Neural cell (in vitro differentiated cells): ENCODE results near the gene SWI5. TPM values are rescaled to one million over a fixed set of nuclear protein-coding genes. Genes with fewer than 3 reads are reported as not detected.
A peak's percentile ranks its signal among the peaks of the same experiment; 100 is the strongest.
"Not testable (repeated sequence)": the region's sequence is repeated elsewhere in the genome, so short reads cannot be mapped to it uniquely, and the experiment has no call there.

Experiments used
- H2AFZ ChIP-seq: fragments of 200-600, 300-800 bp; sonication (generic), shearing (Covaris generic); 2 replicates; pipeline ENCODE4 v1.6.0; 2014; ENCODE audit warnings: low read depth, mild to moderate bottlenecking, antibody characterized with exemption, low read length, moderate library complexity
- H3F3A ChIP-seq: fragments of 200-600 bp; shearing (Covaris generic); 2 replicates; pipeline ENCODE4 v1.6.1; 2016; ENCODE audit warnings: mild to moderate bottlenecking, moderate library complexity, mixed read lengths, antibody characterized with exemption, low read length; ENCODE audit not compliant: insufficient read depth, poor library complexity, severe bottlenecking
- H3K27ac ChIP-seq: fragments of 200-600, 300-800 bp; sonication (generic), shearing (Covaris generic); 2 replicates; pipeline ENCODE4 v1.5.1; 2014; ENCODE audit warnings: mild to moderate bottlenecking, low read length, moderate library complexity
- H3K27me3 ChIP-seq: fragments of 300-800, 200-600 bp; sonication (generic), shearing (Covaris generic); 2 replicates; pipeline ENCODE4 v1.6.0; 2014; ENCODE audit warnings: mild to moderate bottlenecking, low read depth, low read length, moderate library complexity; ENCODE audit not compliant: insufficient read depth
- H3K36me3 ChIP-seq: fragments of 300-800, 200-600 bp; sonication (generic), shearing (Covaris generic); 2 replicates; pipeline ENCODE4 v1.5.1; 2014; ENCODE audit warnings: mild to moderate bottlenecking, antibody characterized with exemption, low read length, moderate library complexity; ENCODE audit not compliant: insufficient read depth
- H3K4me2 ChIP-seq: fragments of 300-800, 200-600 bp; sonication (generic), shearing (Covaris generic); 2 replicates; pipeline ENCODE4 v1.6.0; 2014; ENCODE audit warnings: mild to moderate bottlenecking, low read length
- H3K4me3 ChIP-seq: fragments of 300-800, 200-600 bp; sonication (generic), shearing (Covaris generic); 2 replicates; pipeline ENCODE4 v1.5.1; 2014; ENCODE audit warnings: mild to moderate bottlenecking, low read length, moderate library complexity
- H3K79me2 ChIP-seq: fragments of 200-600 bp; shearing (Covaris generic); replicated peaks from 2 replicates; pipeline ENCODE4 v1.6.0; 2014; ENCODE audit warnings: mild to moderate bottlenecking, low read length, moderate library complexity; ENCODE audit not compliant: insufficient read depth
- H3K9ac ChIP-seq: fragments of 300-800, 200-600 bp; sonication (generic), shearing (Covaris generic); 2 replicates; pipeline ENCODE4 v1.6.1; 2016; ENCODE audit warnings: mild to moderate bottlenecking, low read length, mixed read lengths
- H3K9me2 ChIP-seq: fragments of 200-600 bp; shearing (Covaris generic); 2 replicates; pipeline ENCODE4 v1.6.1; 2016; ENCODE audit warnings: mild to moderate bottlenecking, low read length, mixed read lengths; ENCODE audit not compliant: insufficient read depth
- H3K9me3 ChIP-seq: fragments of 200-600, 300-800 bp; sonication (generic), shearing (Covaris generic); 2 replicates; pipeline ENCODE4 v1.6.1; 2016; ENCODE audit warnings: mild to moderate bottlenecking, mixed run types, low read length, moderate library complexity, mixed read lengths
- H4K20me1 ChIP-seq: fragments of 200-600 bp; shearing (Covaris generic); 2 replicates; pipeline ENCODE4 v1.6.1; 2016; ENCODE audit warnings: mild to moderate bottlenecking, mixed run types; ENCODE audit not compliant: insufficient read depth
- EP300 ChIP-seq: fragments of 450-650 bp; conservative IDR thresholded peaks from 2 replicates; pipeline ENCODE4 v1.6.1; 2014; ENCODE audit warnings: antibody characterized with exemption, mild to moderate bottlenecking, moderate library complexity; ENCODE audit not compliant: poor library complexity, severe bottlenecking
- EZH2 ChIP-seq: fragments of 200-600, 300-800 bp; shearing (Covaris generic), sonication (generic); IDR thresholded peaks from 2 replicates; pipeline ENCODE4 v1.6.1; 2014; ENCODE audit warnings: antibody characterized with exemption, low read length, borderline replicate concordance, mild to moderate bottlenecking; ENCODE audit not compliant: insufficient read depth, poor library complexity, severe bottlenecking
- MXI1 ChIP-seq: fragments of 450-650 bp; conservative IDR thresholded peaks from 2 replicates; pipeline ENCODE4 v1.6.1; 2014; ENCODE audit warnings: antibody characterized with exemption, mild to moderate bottlenecking; ENCODE audit not compliant: poor library complexity, severe bottlenecking
- POLR2AphosphoS5 ChIP-seq: IDR thresholded peaks from 2 replicates; pipeline ENCODE4 v1.6.1; 2012
- RAD21 ChIP-seq: fragments of 450-650 bp; conservative IDR thresholded peaks from 2 replicates; pipeline ENCODE4 v1.6.1; 2014; ENCODE audit warnings: antibody characterized with exemption, mild to moderate bottlenecking, moderate library complexity
- REST ChIP-seq: IDR thresholded peaks from 2 replicates; pipeline ENCODE4 v1.6.1; 2012; ENCODE audit warnings: borderline replicate concordance
- SMC3 ChIP-seq: fragments of 450-650 bp; conservative IDR thresholded peaks from 2 replicates; pipeline ENCODE4 v1.6.1; 2014; ENCODE audit warnings: antibody characterized with exemption, mild to moderate bottlenecking, moderate library complexity; ENCODE audit not compliant: poor library complexity
- TAF1 ChIP-seq: IDR thresholded peaks from 2 replicates; pipeline ENCODE4 v1.6.1; 2012; ENCODE audit warnings: low read depth
- polyA minus RNA-seq: library from RNA; depleted of rRNA, polyadenylated mRNA; stranded (reverse); fragments of >200 nt; gene quantifications from 2 replicates; pipeline ENCODE4 v1.2.3, GENCODE V29; 2014
- polyA plus RNA-seq: library from polyadenylated mRNA; depleted of rRNA; stranded (reverse); fragments of >200 nt; gene quantifications from 2 replicates; pipeline ENCODE4 v1.2.3, GENCODE V29; 2014
- TF ChIP-seq, protein P1 (sequence below): fragments of 450-650 bp; IDR thresholded peaks from 2 replicates; pipeline ENCODE4 v1.5.1; 2014; ENCODE audit warnings: antibody characterized with exemption, mild to moderate bottlenecking, moderate library complexity; ENCODE audit not compliant: poor library complexity, severe bottlenecking

Gene SWI5
- 43.0 and 67.1 TPM in 2 replicates for polyA plus RNA-seq
- polyA minus RNA-seq: 11.0 and 16.1 TPM in 2 replicates

DNA sequence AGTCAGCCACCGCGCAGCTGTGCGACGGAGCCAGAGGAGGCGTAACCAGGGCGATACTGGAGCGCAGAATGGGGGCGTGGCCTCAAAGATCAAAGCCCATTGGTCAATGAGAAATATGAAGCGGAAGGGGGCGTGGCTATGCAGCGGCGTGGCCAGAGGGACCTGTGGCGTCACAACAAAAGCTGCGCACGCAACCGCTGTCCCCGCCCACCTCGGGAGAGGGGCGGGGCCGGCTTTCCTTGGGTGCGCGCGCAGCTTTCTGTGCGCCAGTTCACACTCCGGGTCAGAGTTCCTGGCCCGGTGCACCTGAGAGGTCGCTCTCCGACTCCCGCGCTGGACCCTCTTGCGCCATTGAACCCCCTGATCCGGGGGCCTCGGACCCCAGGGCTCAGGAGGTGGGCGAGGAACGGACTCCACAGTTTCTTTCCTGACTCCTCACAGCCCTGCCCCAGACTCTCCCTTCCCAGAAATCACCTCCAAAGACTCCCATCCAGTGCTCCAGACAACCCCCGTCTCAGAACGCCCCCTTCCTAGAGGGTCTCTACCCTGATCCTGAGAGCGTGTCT is at the start of gene SWI5:
SWI5 (plus strand) TSS at position 269 of the 566 bp plus-strand sequence.
- Histone ChIP-seq H4K20me1 (no peaks in the 10 kb centered on the region), H3K4me3 (peak within 1 kb of the TSS; percentile 95), H3K9me2 (no peaks in the 10 kb centered on the region), H3K4me2 (peak within 1 kb of the TSS; percentile 98), H3K9ac (peak within 1 kb of the TSS; percentile 92), H2AFZ (peak within 1 kb of the TSS; percentile 77), H3K36me3 (no peaks in the 10 kb centered on the region), H3K9me3 (no peaks in the 10 kb centered on the region), H3F3A (no peaks in the 10 kb centered on the region), H3K79me2 (peaks cover 15% of the 10 kb centered on the region), H3K27me3 (no peaks in the 10 kb centered on the region), H3K27ac (peak within 1 kb of the TSS; percentile 63)
- TF ChIP-seq POLR2AphosphoS5: peak; percentile 63
- TF ChIP-seq, protein P1, sequence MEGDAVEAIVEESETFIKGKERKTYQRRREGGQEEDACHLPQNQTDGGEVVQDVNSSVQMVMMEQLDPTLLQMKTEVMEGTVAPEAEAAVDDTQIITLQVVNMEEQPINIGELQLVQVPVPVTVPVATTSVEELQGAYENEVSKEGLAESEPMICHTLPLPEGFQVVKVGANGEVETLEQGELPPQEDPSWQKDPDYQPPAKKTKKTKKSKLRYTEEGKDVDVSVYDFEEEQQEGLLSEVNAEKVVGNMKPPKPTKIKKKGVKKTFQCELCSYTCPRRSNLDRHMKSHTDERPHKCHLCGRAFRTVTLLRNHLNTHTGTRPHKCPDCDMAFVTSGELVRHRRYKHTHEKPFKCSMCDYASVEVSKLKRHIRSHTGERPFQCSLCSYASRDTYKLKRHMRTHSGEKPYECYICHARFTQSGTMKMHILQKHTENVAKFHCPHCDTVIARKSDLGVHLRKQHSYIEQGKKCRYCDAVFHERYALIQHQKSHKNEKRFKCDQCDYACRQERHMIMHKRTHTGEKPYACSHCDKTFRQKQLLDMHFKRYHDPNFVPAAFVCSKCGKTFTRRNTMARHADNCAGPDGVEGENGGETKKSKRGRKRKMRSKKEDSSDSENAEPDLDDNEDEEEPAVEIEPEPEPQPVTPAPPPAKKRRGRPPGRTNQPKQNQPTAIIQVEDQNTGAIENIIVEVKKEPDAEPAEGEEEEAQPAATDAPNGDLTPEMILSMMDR: no peak
- no peak for TF ChIP-seq EP300
- peak; percentile 51 for TF ChIP-seq TAF1
- no peak for TF ChIP-seq EZH2
- no peak for TF ChIP-seq SMC3
- TF ChIP-seq MXI1: no peak
- no peak for TF ChIP-seq RAD21
- TF ChIP-seq REST: no peak

GRCh38 chr9:128226412-128226801 is 49.7 kb upstream of the SWI5 start:
- H2AFZ ChIP-seq: no peak overlapping the region
- H3K36me3 ChIP-seq: peaks cover 4% of the 10 kb centered on the region
- TF ChIP-seq MXI1: no peak
- TF ChIP-seq EP300: no peak
- TF ChIP-seq SMC3: no peak
- no peak for TF ChIP-seq EZH2
- TF ChIP-seq RAD21: no peak
- no peak for TF ChIP-seq REST
- no peak for TF ChIP-seq POLR2AphosphoS5
- TF ChIP-seq, protein P1: no peak
- TF ChIP-seq TAF1: no peak
- no peaks in the 10 kb centered on the region for H3F3A ChIP-seq
- H3K9me3 ChIP-seq: no peaks in the 10 kb centered on the region
- H3K79me2 ChIP-seq: no peaks in the 10 kb centered on the region
- no peaks in the 10 kb centered on the region for H4K20me1 ChIP-seq
- H3K4me2 ChIP-seq: no peak overlapping the region
- H3K27me3 ChIP-seq: no peaks in the 10 kb centered on the region
- H3K4me3 ChIP-seq: no peak overlapping the region
- H3K9me2 ChIP-seq: no peaks in the 10 kb centered on the region
- no peak overlapping the region for H3K9ac ChIP-seq
- H3K27ac ChIP-seq: no peak overlapping the region

GRCh38 chr9:128230897-128231296 is 45.2 kb upstream of the SWI5 start:
- H3F3A ChIP-seq, H3K4me2 ChIP-seq, H3K27ac ChIP-seq, H3K27me3 ChIP-seq, H3K9me3 ChIP-seq, H3K36me3 ChIP-seq, H3K79me2 ChIP-seq, H2AFZ ChIP-seq, H3K9me2 ChIP-seq, H4K20me1 ChIP-seq, H3K9ac ChIP-seq, H3K4me3 ChIP-seq: not testable (repeated sequence)
